ENCODE measurements around the gene TESK2. TPM values are rescaled to one million over a fixed set of nuclear protein-coding genes. Genes with fewer than 3 reads are reported as not detected.

Gene TESK2
- total and polyA plus RNA-seq, 11 donors, result 0.50 to 4.7 (median 1.5) TPM

GRCh38 chr1:45356186-45356585, 134.8 kb downstream of the TESK2 start:
- H3K27me3 ChIP-seq, result no peaks in the 10 kb centered on the region
- no peaks in the 10 kb centered on the region for H3K36me3 ChIP-seq
- intact Hi-C loops (cut with DNase I), result loop anchor here in 3 of 10 donors (5.0 kb wide), 3 partner anchors 201 to 216 kb away; no protein-coding TSS in a partner anchor
- DNase-seq, result no peak
- H3K27ac ChIP-seq, result no peak overlapping the region
- 86 to 89% (median 88%) methylated on average over 4 of the region's 4 CpGs for WGBS, 4 donors
- no peaks in the 10 kb centered on the region for H3K9me3 ChIP-seq
- peaks cover 0 to 17% (median 11%) of the 10 kb centered on the region in 12 donors for H3K4me1 ChIP-seq
- no peak overlapping the region for H3K4me3 ChIP-seq
- TF ChIP-seq CTCF (IDR thresholded peaks at IDR 0.05) (no peak), POLR2A (IDR thresholded peaks at IDR 0.05) (no peak)
- ATAC-seq, result no peak

- Histone ChIP-seq H3K27me3 (no peaks in the 10 kb centered on the region), H3K9me3 (no peaks in the 10 kb centered on the region), H3K36me3 (no peaks in the 10 kb centered on the region), H3K4me1 (peaks cover 0 to 12% (median 9%) of the 10 kb centered on the region in 12 donors), H3K27ac (no peak overlapping the region), H3K4me3 (no peak overlapping the region)
- no peak for ATAC-seq
- no peak for DNase-seq
- intact Hi-C loops (cut with DNase I), result loop anchor here in 3 of 10 donors (5.0 kb wide), 3 partner anchors 202 to 217 kb away; no protein-coding TSS in a partner anchor
- 55 to 68% (median 59%) methylated on average over 2 of the region's 2 CpGs for WGBS, 4 donors
- TF ChIP-seq CTCF (IDR thresholded peaks at IDR 0.05) (no peak), POLR2A (IDR thresholded peaks at IDR 0.05) (no peak)
Observed at GRCh38 chr1:45355683-45356082, 135.3 kb downstream of the TESK2 start.

GRCh38 chr1:45354838-45355237, 136.1 kb downstream of the TESK2 start:
- no peak overlapping the region for H3K27ac ChIP-seq
- DNase-seq (no peak), ATAC-seq (no peak)
- no peaks in the 10 kb centered on the region for H3K36me3 ChIP-seq
- H3K27me3 ChIP-seq, result no peaks in the 10 kb centered on the region
- 93 to 97% (median 96%) methylated on average over 4 of the region's 4 CpGs for WGBS, 4 donors
- no peaks in the 10 kb centered on the region for H3K9me3 ChIP-seq
- no peak for TF ChIP-seq CTCF (IDR thresholded peaks at IDR 0.05)
- peaks cover 0 to 5% (median under 1%) of the 10 kb centered on the region in 12 donors for H3K4me1 ChIP-seq
- H3K4me3 ChIP-seq, result no peak overlapping the region
- intact Hi-C loops (cut with DNase I), result loop anchor here in 3 of 10 donors (5.0 kb wide), 3 partner anchors 202 to 217 kb away; no protein-coding TSS in a partner anchor

- Histone ChIP-seq H3K4me1 (peaks cover 3 to 15% (median 8%) of the 10 kb centered on the region in 12 donors), H3K9me3 (no peaks in the 10 kb centered on the region), H3K27ac (no peak overlapping the region), H3K4me3 (no peak overlapping the region), H3K27me3 (no peaks in the 10 kb centered on the region), H3K36me3 (no peaks in the 10 kb centered on the region)
- intact Hi-C loops (cut with DNase I), result no loop called here
- ATAC-seq (no peak), DNase-seq (no peak)
- no peak for TF ChIP-seq POLR2A (IDR thresholded peaks at IDR 0.05)
- no peak for TF ChIP-seq CTCF (IDR thresholded peaks at IDR 0.05)
- 68 to 90% (median 86%) methylated on average over 2 of the region's 2 CpGs for WGBS, 4 donors
Observed at GRCh38 chr1:45353685-45354084, 137.3 kb downstream of the TESK2 start.

Data from heart left ventricle (tissue), 16 donors.